SK-MEL-5 (cell line): ENCODE results near the gene SHISA6. TPM values are rescaled to one million over a fixed set of nuclear protein-coding genes. Genes with fewer than 3 reads are reported as not detected.

Experiments
- DNase-seq: peaks from one replicate; pipeline ENCODE4 v3.0.0-alpha.2; 2016; ENCODE audit warnings: low read depth, low spot score
- in situ Hi-C: cut with HindIII; loops from 2 replicates; pipeline ENCODE4 v1.10.0; 2016; ENCODE audit warnings: low sequenced_read_pairs, high pct_unique_total_duplicates, low pct_unique_long_range_greater_than_20kb
- polyA plus RNA-seq, 2 experiments: library from polyadenylated mRNA; depleted of rRNA; stranded (reverse); fragments of >200 nt; gene quantifications; 2 replicates each; pipeline ENCODE4 v1.2.3, GENCODE V29; 2015
- total RNA-seq: library from RNA; depleted of rRNA; stranded (reverse); fragments of >200 nt; shearing (Covaris generic); gene quantifications from 2 replicates; pipeline ENCODE4 v1.2.3, GENCODE V29; 2014; rRNA removed

SHISA6 gene
- total RNA-seq, result not detected in 2 replicates
- not detected in 2 replicates for polyA plus RNA-seq (2015; cell fraction: cytosol; rRNA removed)
- polyA plus RNA-seq (2015; cell fraction: nucleus; rRNA removed), result not detected in 2 replicates

DNA sequence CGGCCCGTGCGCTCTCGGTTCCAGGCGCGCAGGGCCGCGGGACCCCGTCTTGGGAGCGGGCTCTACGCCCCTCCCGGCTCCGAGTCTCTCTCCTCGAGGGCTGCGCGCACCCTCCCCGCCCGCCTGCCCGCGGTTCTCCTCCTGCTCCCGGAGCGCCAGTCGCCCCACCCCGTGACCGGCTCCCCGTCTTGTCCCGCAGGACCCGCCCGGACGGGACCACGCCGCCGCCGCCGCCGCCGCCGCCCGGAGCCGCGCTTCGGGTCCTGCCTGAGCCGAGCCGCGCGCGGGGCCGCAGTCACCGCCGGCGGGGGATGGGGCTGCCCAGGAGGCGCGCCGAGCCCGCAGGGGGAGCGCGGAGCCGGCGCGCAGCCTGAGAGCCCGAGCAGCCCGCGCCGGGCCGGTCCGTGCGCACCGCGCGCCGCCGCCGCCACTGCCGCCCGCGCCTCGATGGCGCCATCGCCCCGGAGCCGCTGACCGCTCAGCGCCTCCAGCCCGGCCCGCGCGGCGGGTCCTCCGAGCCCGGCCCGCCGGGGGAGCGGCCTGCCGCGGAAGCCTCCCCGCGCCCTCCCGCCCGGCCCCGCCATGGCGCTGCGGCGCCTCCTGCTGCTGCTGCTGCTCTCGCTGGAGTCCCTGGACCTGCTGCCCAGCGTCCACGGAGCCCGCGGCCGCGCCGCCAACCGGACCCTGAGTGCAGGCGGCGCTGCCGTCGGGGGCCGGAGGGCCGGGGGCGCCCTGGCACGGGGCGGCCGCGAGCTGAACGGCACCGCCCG, at the start of gene SHISA6:
Gene SHISA6 (plus strand): TSS at position 373 of the 770 bp plus-strand sequence.
- in situ Hi-C loops, result no loop called here
- DNase-seq, result no peak

DNA sequence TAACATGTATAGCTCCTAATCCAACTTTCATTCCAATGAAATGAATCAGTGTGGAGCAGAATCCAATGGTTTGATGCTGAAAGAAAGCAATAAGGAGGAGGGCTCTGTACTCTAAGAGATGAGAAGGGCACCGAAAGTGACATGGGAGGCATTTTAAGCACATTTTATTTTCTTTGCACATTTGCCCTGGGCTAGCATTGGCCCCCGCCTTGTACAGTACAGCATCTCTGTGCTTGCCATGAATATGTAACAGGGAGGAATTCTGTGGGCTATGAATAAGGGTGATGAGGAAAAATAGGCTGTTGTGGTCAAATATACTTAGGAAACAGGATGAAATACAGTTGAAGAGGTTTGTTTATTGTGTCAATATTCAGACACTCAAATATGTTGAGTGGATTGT, 45.2 kb upstream of the SHISA6 start:
- in situ Hi-C loops, result no loop called here
- DNase-seq, result no peak

DNA sequence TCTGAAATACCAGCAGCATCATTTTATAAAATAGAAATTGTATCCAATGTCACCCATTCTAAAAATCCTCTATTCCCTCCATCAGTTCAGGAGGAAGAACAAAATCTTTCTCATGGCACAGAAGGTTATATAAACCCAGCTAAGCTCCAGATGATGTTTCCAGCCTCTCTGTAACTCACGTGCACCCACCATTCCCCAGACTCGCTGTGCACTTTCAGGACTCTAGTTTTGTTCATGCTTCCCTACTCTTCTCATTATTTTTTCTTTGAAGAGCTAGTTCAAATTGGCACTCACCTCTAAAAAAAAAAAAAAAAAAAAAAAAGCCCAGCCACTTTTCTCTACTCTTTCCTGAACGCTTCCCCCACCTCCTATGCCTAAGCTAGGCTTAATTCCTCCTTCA, 36.0 kb upstream of the SHISA6 start:
- in situ Hi-C loops, result no loop called here
- DNase-seq, result no peak

DNA sequence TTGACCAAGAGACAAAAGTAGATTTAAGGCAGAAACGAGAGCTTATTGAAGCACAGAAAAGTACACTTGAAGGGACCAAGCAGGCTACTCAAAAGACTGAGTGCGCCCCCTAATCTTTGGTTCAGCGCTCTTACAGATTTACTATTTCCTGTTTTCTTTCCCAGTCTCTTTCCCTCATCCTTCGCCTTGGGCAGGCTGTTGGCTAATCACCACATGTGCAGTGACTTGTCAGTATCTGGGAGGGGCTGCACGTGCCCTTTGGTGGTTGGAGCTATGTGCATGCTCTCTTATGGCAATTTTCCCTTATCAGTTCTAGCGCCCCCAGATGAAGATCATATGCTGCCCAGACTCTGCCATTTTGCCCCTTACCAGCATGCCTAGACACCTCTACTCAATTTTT, 35.4 kb upstream of the SHISA6 start:
- no peak for DNase-seq
- in situ Hi-C loops, result no loop called here

DNA sequence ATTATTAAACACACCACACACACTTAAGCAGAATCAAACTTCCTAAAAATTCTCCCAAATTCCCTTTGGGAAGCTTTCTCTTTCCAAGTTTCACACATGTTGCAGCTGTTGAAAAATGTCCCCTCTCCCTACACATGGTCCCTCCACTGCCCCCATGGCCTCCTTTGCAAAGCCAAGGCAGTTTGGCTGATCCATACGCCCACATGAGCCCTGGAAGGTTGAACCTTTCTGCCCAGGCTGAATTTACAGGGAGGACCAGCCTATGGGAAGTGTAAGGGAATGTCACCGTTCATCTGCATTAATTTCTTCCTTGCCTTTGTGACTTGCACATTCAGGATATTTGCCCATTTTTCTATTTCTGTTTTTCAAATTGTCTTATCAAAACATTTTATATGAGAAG, 31.1 kb upstream of the SHISA6 start:
- in situ Hi-C loops, result no loop called here

DNA sequence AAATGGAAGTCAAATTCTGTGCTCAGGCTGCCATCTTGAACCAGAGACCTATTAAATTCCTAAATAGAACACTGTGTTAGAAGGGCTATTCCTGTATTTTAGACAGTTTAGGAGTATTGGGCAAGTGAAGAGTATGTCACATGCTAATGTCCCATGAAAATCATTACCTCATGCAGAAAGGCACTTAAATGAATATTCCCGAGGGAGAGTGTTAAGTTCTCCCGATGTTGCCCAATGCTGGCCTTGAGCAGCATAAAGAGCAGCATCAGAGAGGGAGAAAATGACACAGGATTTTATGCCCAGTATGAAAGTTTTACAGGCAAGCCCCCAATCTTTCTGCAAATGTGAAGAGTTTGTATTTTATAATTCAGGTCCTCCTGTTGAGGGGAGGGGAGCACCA, 28.2 kb upstream of the SHISA6 start:
- in situ Hi-C loops, result no loop called here
- DNase-seq, result no peak

More for the DNA sequence above, 31.1 kb upstream of the SHISA6 start:
- DNase-seq, result no peak

DNA sequence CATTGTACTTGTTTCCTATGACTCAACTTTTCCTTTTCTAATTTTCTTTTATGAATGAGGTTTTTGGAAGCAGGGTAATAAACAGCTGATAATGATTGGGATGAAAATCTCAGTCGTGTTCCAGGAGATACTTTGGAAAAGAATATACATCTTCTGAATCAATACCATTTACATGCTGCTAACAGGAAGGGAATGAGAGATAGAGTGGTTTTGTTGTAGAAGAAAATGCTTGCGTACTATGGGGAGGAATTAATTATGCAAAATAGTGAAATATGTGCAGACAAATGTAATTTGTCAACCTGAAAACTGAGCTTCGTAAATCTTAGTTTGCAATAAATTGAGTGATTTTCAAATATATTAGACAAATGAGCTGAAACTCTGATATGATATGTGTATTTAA, 24.0 kb upstream of the SHISA6 start:
- DNase-seq, result no peak
- in situ Hi-C loops, result no loop called here

DNA sequence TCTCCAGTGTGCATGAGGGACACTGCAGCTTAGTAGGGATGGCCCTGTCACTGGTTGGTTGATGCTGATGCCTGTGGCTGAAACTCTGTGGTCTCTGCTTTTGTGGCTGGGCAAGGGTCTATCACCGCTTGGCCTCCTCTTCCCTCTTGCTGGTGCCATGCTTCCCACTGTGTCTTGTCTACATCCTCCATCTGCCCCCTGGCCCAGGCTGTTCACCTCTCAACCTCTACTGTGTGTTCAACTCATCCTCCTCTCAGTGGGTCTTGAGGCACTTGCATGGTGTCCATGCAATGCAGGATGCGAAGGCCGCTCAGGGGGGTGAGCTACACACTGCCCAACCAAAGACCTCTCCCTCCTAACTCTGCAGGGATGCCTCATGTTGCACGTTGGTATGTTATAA, 19.8 kb upstream of the SHISA6 start:
- no peak for DNase-seq
- in situ Hi-C loops, result no loop called here

DNA sequence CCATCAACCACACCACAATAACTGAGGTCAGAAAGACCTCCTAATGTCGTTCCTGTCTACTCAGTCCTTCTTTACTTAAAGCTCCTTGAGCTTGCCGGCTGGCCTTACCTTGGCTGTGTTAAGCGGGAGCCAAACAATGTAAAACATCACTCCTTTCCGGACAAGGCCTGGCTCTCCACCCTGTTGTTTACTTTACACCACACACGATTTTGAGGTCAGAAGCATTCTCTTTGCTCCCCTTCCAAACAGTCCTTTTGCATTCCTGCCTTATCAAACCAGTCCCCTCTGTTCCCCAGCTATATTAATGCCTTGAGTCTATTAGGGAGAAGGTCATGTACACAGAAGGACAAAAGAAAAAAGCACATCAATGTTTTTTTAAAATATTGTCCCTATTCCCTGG, 19.3 kb upstream of the SHISA6 start:
- in situ Hi-C loops, result no loop called here
- no peak for DNase-seq

DNA sequence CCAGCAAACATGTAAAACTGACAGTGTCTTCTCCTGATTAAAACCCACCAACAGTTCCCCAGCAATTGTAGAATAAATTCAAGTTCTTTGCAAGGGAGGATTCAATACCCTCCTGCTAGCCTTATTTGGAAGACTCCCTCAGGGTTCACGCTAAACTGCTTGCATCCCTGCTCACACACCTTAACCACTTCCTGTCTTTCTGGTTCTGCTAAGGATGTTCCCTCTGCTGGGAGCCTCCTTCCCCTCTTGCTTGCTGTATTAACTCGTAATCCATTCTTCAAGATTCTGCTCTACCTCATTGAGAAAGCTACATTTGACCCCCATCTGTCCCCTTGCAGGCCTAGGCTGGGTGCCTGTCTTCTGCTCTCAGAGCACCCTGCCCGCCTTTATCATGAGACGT, 2.3 kb upstream of the SHISA6 start:
- in situ Hi-C loops, result no loop called here
- no peak for DNase-seq

DNA sequence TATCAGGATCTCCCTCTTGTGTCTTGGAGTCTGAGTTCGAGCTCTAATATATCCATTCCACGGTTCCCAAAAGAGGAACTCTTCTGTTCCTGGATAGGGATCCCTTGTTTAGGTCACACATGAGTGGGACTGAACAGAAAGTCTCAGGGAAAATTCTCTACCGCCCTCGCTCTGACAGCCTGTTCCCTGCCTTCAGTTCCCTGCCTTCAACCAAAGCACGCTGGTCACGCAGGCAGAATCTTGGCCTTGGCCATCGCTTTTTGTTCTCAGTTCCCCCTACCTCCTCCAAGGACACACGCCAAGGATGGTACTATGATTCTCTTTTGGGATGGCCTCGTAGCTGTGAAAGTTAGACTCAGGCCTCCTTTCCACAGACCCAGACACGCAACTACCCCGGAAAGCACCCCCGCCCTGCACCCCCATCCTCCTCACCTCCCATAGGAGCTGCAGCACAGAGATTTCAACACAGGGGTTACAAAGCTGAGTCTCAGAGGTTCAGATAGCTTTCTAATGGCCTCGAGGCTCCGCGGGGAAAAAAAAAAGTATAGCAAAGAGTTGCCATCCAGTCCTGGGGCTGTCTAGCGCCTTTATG, 1.5 kb upstream of the SHISA6 start:
- no peak for DNase-seq
- in situ Hi-C loops, result no loop called here

DNA sequence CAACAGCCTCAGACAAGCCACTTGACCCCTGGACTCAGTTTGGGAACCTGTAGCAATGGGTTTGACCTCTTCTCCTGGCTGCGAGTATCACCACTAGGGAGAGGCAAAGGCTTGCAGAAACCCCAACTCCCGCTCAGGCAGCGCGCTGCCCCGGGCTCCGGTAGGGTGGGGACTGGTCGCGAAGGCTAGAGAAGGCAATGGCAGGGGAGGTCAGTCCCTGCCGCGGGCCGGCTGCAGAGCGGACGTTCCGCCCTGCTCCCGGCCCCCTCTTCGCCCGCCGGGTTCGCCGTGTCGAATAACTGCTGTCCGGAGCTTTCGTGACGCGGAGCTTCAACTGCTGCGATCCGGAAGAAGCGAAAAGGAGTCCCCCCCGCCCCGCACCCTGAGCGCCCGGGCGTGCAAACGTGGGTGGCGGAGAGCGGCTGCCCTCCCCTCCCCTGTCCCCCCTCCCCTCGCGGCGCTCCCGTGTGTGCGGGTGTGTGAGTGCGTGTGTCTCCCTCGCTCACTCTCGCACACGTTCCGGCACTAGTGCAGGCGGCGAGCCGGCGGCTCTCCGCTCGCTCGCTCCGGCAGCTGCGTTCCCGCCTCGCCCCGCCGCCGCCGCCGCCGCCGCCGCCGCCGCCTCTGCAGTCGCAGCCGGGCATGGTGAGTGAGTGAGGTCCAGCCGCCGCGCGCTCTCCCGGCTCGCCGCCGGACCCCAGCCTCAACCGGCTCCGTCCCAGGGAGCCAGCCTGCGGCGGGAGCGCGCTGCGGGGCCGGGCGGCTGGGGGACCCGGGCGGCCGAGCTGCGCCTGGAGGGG, 772 bp upstream of the SHISA6 start:
- no peak for DNase-seq
- in situ Hi-C loops, result no loop called here

DNA sequence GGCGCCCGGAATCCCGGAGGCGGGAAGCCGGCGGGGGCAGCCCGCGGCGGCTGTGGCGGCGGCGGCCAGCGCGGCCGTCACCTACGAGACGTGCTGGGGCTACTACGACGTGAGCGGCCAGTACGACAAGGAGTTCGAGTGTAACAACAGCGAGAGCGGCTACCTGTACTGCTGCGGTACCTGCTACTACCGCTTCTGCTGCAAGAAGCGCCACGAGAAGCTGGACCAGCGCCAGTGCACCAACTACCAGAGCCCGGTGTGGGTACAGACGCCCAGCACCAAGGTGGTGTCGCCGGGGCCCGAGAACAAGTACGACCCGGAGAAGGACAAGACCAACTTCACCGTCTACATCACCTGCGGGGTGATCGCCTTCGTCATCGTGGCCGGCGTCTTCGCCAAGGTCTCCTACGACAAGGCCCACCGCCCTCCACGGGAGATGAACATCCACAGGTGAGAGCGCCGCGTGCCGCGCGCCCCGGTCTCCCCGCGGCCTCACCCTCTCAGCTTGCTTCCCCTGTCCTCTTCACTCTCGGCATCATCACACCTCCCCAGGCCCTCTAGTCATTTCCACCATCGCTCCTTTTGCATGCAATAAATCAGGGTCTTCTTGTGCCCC, 706 bp downstream of the SHISA6 start:
- in situ Hi-C loops, result no loop called here
- DNase-seq, result no peak

DNA sequence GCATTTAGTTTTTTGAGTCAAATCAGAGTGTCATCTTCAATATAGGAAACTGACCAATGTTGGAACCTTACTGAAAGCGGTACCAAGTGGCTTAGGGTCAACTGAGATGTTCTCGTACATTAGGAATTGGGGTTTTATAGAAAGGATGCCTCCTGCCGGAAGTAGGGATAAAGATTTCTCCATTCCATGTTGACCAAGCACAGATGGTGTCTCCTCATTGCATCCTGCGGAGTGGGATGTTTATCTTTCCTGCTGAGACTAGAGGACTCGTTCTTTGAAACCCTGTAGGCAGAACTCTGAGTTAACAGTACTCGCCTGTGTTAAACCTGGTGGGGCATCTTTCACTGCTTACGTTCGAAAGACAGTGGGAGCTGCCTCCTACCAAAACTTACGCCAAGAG, 1.4 kb downstream of the SHISA6 start:
- in situ Hi-C loops, result no loop called here
- DNase-seq, result no peak

DNA sequence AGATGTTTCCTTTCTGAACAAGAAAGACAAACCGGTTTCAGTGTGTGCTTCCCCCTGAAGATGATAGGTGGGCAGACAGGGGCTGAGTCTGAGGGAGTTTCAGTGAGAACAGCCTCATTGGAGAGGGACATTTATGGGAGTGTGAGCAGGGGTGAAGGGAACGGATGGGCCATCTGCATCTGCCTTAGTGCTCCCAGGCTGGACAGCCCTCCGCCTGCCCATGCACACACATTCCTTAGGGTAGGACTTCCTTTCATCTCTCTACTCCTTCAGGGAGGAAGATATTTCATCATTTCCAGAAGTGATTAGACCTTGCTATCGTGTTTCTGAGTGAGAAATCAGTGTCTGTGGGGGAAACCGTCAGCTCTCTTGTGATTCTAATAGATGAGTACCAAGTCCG, 3.8 kb downstream of the SHISA6 start:
- DNase-seq, result no peak
- in situ Hi-C loops, result no loop called here

DNA sequence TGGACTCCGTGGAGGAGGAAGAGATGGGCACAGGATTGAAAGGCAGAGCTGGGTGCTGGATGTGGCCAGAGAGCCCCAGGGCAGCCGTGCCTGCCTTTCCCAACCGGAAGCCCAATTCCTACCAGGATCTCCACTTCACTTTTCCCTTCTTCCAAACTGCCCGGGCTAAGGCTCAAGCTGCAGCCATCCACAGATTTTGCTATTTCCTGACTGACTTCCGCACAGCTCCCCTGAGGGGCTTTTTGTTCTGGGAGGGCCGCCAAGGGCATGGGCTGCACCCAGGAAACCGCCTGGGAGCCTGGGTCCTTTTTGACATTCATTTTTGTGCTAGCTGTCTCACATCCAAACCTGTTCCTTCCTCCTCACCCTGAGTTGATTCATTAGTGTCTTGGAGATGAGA, 4.2 kb downstream of the SHISA6 start:
- in situ Hi-C loops, result no loop called here
- DNase-seq, result no peak

DNA sequence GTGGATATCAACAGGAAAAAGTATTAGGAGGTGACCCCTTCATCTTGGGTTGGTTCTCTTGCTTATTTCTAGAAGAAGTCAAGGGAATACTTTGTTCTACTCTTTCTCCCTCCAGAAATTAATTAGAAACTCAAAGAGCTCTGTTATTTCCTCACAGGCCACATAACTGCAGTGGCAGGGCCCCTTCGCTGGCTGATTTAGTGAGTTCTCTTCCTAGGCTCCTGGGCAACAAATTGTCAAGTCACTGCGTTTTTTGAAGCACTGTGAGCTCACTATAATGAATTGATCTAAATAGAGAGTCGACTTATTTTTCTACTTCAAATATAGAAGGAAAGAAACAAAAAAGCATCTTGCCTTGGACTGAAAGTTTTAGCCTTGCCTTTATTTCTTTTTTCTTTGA, 4.8 kb downstream of the SHISA6 start:
- in situ Hi-C loops, result no loop called here
- DNase-seq, result no peak

DNA sequence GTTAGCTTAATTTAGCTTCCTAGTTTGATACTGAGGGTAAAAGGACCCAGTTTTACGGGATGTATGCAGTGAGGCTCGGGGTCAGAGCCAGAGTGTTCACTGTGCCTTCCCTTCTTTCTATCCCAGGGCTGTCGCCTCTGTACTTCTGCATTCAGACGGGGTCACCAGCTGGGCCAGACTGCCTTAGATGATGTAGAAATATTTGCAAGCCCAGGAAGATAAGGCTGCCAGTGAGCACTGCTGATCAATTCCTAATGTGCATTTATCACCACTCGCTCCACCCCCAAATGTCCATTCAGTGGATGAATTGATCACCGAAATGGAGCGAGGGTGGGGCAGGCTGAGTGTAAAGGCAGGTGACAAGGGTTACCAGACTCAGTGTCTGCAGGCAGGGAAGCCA, 9.1 kb downstream of the SHISA6 start:
- no peak for DNase-seq
- in situ Hi-C loops, result no loop called here
